GM19035 (cell line): ENCODE data around the gene ATP6V1E1.
"Not testable (repeated sequence)": the region's sequence is repeated elsewhere in the genome, so short reads cannot be mapped to it uniquely, and the experiment has no call there.

Experiments
- ATAC-seq: cut with Tn5 transposase; IDR thresholded peaks from one replicate; pipeline ENCODE4 v1.9.1; 2021; ENCODE audit not compliant: unreplicated experiment

ATP6V1E1 gene

GRCh38 chr22:17628406-17629172, at the start of gene ATP6V1E1:
TSS of gene ATP6V1E1 (minus strand) at chr22:17628749. CDS start at chr22:17628635, 114 bp downstream.
- ATAC-seq, result peak; percentile 100

- no peak for ATAC-seq
Observed at GRCh38 chr22:17675584-17675983, 47.0 kb upstream of the ATP6V1E1 start.

- no peak for ATAC-seq
Observed at GRCh38 chr22:17674152-17674551, 45.6 kb upstream of the ATP6V1E1 start.

- no peak for ATAC-seq
Observed at GRCh38 chr22:17672417-17672991, 44.0 kb upstream of the ATP6V1E1 start.

- ATAC-seq, result not testable (repeated sequence)
Observed at GRCh38 chr22:17671521-17672092, 43.1 kb upstream of the ATP6V1E1 start.

GRCh38 chr22:17665854-17666253, 37.3 kb upstream of the ATP6V1E1 start:
- no peak for ATAC-seq

- no peak for ATAC-seq
Observed at GRCh38 chr22:17665248-17665647, 36.7 kb upstream of the ATP6V1E1 start.

GRCh38 chr22:17664414-17665055, 36.0 kb upstream of the ATP6V1E1 start:
- ATAC-seq, result no peak

GRCh38 chr22:17656870-17657395, 28.4 kb upstream of the ATP6V1E1 start:
- no peak for ATAC-seq

GRCh38 chr22:17655289-17655688, 26.7 kb upstream of the ATP6V1E1 start:
- ATAC-seq, result no peak

GRCh38 chr22:17648569-17648968, 20.0 kb upstream of the ATP6V1E1 start:
- no peak for ATAC-seq

GRCh38 chr22:17647991-17648390, 19.4 kb upstream of the ATP6V1E1 start:
- ATAC-seq, result no peak

GRCh38 chr22:17647452-17647851, 18.9 kb upstream of the ATP6V1E1 start:
- ATAC-seq, result no peak

- not testable (repeated sequence) for ATAC-seq
Observed at GRCh38 chr22:17642357-17642756, 13.8 kb upstream of the ATP6V1E1 start.

- no peak for ATAC-seq
Observed at GRCh38 chr22:17641269-17641668, 12.7 kb upstream of the ATP6V1E1 start.

- no peak for ATAC-seq
Observed at GRCh38 chr22:17639247-17639741, 10.7 kb upstream of the ATP6V1E1 start.

- ATAC-seq, result peak; percentile 95
Observed at GRCh38 chr22:17638432-17639246, 10.1 kb upstream of the ATP6V1E1 start, which contains the start of gene BCL2L13. TSS of gene BCL2L13 (plus strand) at chr22:17638757. CDS start at chr22:17655712, 16,955 bp downstream.

GRCh38 chr22:17638182-17638431, 9.6 kb upstream of the ATP6V1E1 start:
- ATAC-seq, result peak; percentile 11

GRCh38 chr22:17637490-17638181, 9.1 kb upstream of the ATP6V1E1 start:
- ATAC-seq, result no peak

GRCh38 chr22:17636850-17637249, 8.3 kb upstream of the ATP6V1E1 start:
- ATAC-seq, result not testable (repeated sequence)
